ENCODE measurements around the gene ADARB2.

- TF ChIP-seq CTCF (IDR thresholded peaks at IDR 0.05), result no peak
- TF ChIP-seq POLR2A (IDR thresholded peaks at IDR 0.05), result no peak
Measured at GRCh38 chr10:1754506-1755153, 17.3 kb upstream of the ADARB2 start.
